ENCODE measurements around the gene MPPED1. TPM values are rescaled to one million over a fixed set of nuclear protein-coding genes. Genes with fewer than 3 reads are reported as not detected.

Gene MPPED1
- total RNA-seq, 1 experiment from 2014 or later = 0.35 TPM

DNA sequence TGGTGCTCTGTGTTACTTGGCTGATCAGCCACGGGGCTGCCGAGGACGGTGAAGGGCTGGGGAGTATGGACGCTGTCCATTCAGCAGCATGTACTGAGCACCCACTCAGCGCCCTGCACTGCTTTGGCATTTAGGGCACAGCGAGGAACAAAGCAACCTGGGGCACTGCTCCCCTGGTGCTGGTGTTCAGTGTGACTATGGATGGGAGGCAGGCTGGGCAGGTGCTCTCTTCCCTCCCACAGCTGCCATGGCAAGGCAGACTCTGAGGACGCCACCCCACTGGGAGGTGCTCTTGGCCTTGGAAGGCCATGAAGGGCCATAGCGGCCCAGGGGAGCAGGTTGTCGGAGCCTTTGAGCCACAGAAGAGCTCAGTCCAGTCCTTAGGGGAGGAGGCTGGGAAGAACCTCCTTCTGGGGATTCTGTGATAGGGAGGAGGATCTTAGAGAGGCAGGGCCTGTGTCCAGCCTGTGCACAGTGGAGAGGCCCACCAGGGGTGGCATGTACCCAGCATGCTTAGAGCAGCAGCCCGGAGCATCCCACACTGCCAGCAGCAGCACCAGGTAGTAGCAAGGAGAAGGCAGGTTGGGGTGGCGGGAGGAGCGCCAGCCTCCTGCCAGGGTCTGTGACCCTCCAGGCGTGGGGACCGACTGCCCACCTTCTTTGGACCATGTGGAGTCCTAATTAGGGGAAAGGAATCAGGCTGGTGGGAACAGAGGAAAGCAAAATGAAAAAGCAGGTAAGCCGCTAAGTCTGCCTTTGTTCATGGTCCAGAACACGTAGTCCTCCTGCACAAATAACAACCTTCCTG is 141.8 kb downstream of the MPPED1 start:
- Mint-ChIP-seq H3K27ac (no peak overlapping the region), H3K9me3 (peaks cover 34% of the 10 kb centered on the region), H3K4me3 (no peak overlapping the region), H3K36me3 (peaks cover 27% of the 10 kb centered on the region), H3K27me3 (ENCODE audit: low read depth) (no peaks in the 10 kb centered on the region), H3K4me1 (peaks cover 21% of the 10 kb centered on the region)
- CTCF ChIA-PET = interaction anchor here (1.4 kb wide), 1 partner anchor 19 kb away, joined by 3 read pairs; no protein-coding TSS in a partner anchor
- POLR2A ChIA-PET = no interaction called here
- DNase-seq (ENCODE audit: low spot score) (no peak), ATAC-seq (no peak)
- TF ChIP-seq ATF1 (CRISPR knock-in tag; IDR thresholded peaks at IDR 0.05) = no peak
- no peak for TF ChIP-seq IRF2 (CRISPR knock-in tag; IDR thresholded peaks at IDR 0.05; ENCODE audit: borderline replicate concordance, low read depth)
- TF ChIP-seq ZNF423 (CRISPR knock-in tag; IDR thresholded peaks at IDR 0.05) = no peak
- TF ChIP-seq FOXJ3 (CRISPR knock-in tag; IDR thresholded peaks at IDR 0.05; ENCODE audit: borderline replicate concordance) = no peak
- TF ChIP-seq TEAD1 (CRISPR knock-in tag; IDR thresholded peaks at IDR 0.05) = no peak
- TF ChIP-seq, protein P1, sequence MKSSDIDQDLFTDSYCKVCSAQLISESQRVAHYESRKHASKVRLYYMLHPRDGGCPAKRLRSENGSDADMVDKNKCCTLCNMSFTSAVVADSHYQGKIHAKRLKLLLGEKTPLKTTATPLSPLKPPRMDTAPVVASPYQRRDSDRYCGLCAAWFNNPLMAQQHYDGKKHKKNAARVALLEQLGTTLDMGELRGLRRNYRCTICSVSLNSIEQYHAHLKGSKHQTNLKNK (CRISPR knock-in tag; IDR thresholded peaks at IDR 0.05) = no peak
- no peak for TF ChIP-seq MYBL2 (CRISPR knock-in tag; IDR thresholded peaks at IDR 0.05)
- no peak for TF ChIP-seq CREM (CRISPR knock-in tag; IDR thresholded peaks at IDR 0.05)
- no peak for TF ChIP-seq ZNF219 (CRISPR knock-in tag; IDR thresholded peaks at IDR 0.05; ENCODE audit: borderline replicate concordance)
- no peak for TF ChIP-seq HMGA2 (CRISPR knock-in tag; IDR thresholded peaks at IDR 0.05)
- TF ChIP-seq, protein P2, sequence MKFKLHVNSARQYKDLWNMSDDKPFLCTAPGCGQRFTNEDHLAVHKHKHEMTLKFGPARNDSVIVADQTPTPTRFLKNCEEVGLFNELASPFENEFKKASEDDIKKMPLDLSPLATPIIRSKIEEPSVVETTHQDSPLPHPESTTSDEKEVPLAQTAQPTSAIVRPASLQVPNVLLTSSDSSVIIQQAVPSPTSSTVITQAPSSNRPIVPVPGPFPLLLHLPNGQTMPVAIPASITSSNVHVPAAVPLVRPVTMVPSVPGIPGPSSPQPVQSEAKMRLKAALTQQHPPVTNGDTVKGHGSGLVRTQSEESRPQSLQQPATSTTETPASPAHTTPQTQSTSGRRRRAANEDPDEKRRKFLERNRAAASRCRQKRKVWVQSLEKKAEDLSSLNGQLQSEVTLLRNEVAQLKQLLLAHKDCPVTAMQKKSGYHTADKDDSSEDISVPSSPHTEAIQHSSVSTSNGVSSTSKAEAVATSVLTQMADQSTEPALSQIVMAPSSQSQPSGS (CRISPR knock-in tag; IDR thresholded peaks at IDR 0.05; ENCODE audit: borderline replicate concordance, low read depth) = no peak
- no peak for TF ChIP-seq ZNF232 (CRISPR knock-in tag; IDR thresholded peaks at IDR 0.05)
- TF ChIP-seq, protein P3, sequence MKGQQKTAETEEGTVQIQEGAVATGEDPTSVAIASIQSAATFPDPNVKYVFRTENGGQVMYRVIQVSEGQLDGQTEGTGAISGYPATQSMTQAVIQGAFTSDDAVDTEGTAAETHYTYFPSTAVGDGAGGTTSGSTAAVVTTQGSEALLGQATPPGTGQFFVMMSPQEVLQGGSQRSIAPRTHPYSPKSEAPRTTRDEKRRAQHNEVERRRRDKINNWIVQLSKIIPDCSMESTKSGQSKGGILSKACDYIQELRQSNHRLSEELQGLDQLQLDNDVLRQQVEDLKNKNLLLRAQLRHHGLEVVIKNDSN (CRISPR knock-in tag; IDR thresholded peaks at IDR 0.05) = no peak
- no peak for TF ChIP-seq CREB1 (CRISPR knock-in tag; IDR thresholded peaks at IDR 0.05)
- TF ChIP-seq TCF7 (CRISPR knock-in tag; IDR thresholded peaks at IDR 0.05; ENCODE audit: low read depth) = no peak
- TF ChIP-seq ZNF138 (CRISPR knock-in tag; conservative IDR thresholded peaks at IDR 0.05) = no peak
- TF ChIP-seq, protein P4, sequence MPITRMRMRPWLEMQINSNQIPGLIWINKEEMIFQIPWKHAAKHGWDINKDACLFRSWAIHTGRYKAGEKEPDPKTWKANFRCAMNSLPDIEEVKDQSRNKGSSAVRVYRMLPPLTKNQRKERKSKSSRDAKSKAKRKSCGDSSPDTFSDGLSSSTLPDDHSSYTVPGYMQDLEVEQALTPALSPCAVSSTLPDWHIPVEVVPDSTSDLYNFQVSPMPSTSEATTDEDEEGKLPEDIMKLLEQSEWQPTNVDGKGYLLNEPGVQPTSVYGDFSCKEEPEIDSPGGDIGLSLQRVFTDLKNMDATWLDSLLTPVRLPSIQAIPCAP (CRISPR knock-in tag; IDR thresholded peaks at IDR 0.05) = no peak
- TF ChIP-seq, protein P5, sequence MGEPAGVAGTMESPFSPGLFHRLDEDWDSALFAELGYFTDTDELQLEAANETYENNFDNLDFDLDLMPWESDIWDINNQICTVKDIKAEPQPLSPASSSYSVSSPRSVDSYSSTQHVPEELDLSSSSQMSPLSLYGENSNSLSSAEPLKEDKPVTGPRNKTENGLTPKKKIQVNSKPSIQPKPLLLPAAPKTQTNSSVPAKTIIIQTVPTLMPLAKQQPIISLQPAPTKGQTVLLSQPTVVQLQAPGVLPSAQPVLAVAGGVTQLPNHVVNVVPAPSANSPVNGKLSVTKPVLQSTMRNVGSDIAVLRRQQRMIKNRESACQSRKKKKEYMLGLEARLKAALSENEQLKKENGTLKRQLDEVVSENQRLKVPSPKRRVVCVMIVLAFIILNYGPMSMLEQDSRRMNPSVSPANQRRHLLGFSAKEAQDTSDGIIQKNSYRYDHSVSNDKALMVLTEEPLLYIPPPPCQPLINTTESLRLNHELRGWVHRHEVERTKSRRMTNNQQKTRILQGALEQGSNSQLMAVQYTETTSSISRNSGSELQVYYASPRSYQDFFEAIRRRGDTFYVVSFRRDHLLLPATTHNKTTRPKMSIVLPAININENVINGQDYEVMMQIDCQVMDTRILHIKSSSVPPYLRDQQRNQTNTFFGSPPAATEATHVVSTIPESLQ (CRISPR knock-in tag; IDR thresholded peaks at IDR 0.05) = no peak

DNA sequence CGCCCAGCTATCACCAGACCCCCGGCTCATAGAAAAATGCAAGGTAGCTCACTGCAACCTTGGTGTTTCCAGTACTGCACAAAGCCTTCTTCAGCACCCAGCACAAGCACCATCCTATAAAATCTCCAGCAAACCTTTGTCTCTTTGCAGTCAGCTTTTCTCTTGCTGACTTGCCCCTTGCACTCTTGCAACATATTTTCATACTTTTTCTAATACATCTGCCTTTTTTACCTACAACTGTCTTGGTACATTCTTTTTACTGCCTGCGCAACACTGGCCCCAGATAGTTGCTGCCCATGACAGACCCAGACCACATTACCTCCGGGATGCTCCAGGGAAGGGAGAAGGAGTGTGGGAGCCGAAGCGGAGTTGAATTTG is 142.4 kb downstream of the MPPED1 start:
- DNase-seq (ENCODE audit: low spot score) (no peak), ATAC-seq (no peak)
- H3K9me3 Mint-ChIP-seq = peaks cover 40% of the 10 kb centered on the region
- ChIA-PET POLR2A (no interaction called here), CTCF (interaction anchor here (1.4 kb wide), 1 partner anchor 19 kb away, joined by 3 read pairs; no protein-coding TSS in a partner anchor)
- H3K27me3 Mint-ChIP-seq (ENCODE audit: low read depth) = no peaks in the 10 kb centered on the region
- peaks cover 27% of the 10 kb centered on the region for H3K36me3 Mint-ChIP-seq
- peaks cover 21% of the 10 kb centered on the region for H3K4me1 Mint-ChIP-seq
- no peak overlapping the region for H3K4me3 Mint-ChIP-seq
- H3K27ac Mint-ChIP-seq = no peak overlapping the region
- TF ChIP-seq, protein P6, sequence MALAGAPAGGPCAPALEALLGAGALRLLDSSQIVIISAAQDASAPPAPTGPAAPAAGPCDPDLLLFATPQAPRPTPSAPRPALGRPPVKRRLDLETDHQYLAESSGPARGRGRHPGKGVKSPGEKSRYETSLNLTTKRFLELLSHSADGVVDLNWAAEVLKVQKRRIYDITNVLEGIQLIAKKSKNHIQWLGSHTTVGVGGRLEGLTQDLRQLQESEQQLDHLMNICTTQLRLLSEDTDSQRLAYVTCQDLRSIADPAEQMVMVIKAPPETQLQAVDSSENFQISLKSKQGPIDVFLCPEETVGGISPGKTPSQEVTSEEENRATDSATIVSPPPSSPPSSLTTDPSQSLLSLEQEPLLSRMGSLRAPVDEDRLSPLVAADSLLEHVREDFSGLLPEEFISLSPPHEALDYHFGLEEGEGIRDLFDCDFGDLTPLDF (CRISPR knock-in tag; IDR thresholded peaks at IDR 0.05) = no peak
- TF ChIP-seq, protein P7, sequence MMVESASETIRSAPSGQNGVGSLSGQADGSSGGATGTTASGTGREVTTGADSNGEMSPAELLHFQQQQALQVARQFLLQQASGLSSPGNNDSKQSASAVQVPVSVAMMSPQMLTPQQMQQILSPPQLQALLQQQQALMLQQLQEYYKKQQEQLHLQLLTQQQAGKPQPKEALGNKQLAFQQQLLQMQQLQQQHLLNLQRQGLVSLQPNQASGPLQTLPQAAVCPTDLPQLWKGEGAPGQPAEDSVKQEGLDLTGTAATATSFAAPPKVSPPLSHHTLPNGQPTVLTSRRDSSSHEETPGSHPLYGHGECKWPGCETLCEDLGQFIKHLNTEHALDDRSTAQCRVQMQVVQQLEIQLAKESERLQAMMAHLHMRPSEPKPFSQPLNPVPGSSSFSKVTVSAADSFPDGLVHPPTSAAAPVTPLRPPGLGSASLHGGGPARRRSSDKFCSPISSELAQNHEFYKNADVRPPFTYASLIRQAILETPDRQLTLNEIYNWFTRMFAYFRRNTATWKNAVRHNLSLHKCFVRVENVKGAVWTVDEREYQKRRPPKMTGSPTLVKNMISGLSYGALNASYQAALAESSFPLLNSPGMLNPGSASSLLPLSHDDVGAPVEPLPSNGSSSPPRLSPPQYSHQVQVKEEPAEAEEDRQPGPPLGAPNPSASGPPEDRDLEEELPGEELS (CRISPR knock-in tag; IDR thresholded peaks at IDR 0.05) = no peak
- TF ChIP-seq, protein P8, sequence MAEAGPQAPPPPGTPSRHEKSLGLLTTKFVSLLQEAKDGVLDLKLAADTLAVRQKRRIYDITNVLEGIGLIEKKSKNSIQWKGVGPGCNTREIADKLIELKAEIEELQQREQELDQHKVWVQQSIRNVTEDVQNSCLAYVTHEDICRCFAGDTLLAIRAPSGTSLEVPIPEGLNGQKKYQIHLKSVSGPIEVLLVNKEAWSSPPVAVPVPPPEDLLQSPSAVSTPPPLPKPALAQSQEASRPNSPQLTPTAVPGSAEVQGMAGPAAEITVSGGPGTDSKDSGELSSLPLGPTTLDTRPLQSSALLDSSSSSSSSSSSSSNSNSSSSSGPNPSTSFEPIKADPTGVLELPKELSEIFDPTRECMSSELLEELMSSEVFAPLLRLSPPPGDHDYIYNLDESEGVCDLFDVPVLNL (CRISPR knock-in tag; IDR thresholded peaks at IDR 0.05; ENCODE audit: borderline replicate concordance, low read depth) = no peak
- no peak for TF ChIP-seq JUN (CRISPR knock-in tag; IDR thresholded peaks at IDR 0.05)
- TF ChIP-seq HMGA2 (CRISPR knock-in tag; IDR thresholded peaks at IDR 0.05) = no peak
- TF ChIP-seq GRHL2 (CRISPR knock-in tag; IDR thresholded peaks at IDR 0.05; ENCODE audit: insufficient replicate concordance, severe bottlenecking) = no peak

Measured in WTC11 (cell line).